ENCODE results near the gene CERS2. TPM values are rescaled to one million over a fixed set of nuclear protein-coding genes. Genes with fewer than 3 reads are reported as not detected.

CERS2 gene
- total and polyA plus RNA-seq, 7 donors = 29.8 to 61.0 (median 46.0) TPM

DNA sequence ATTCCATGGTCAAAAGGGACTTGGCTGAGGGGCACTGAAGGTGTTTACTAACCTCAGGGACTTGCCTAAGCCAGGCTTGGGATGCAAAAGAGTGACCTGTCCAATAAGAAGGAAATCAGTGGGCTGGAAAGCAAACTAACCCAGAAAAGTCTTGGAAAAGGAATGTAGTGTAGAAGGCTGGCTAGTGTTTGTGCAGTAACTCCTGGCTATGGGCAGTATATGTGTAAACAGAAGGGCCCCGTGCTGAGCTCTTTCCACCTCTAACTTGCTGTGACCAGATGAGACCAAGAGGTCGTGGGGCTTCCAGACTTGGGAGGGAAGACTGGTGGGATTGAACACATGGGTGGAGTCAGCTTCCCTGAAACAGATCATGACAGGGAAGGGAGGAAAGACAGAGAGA lies 28.0 kb upstream of the CERS2 start:
- no peaks in the 10 kb centered on the region for H3K9me3 ChIP-seq
- WGBS, 3 donors = 23 to 39% (median 32%) methylated on average over 2 of the region's 2 CpGs
- intact Hi-C loops (cut with DNase I) = loop anchor here in 1 of 2 donors (5.0 kb wide), 1 partner anchor 75 kb away; the partner anchor contains the start of gene SETDB1
- H3K4me1 ChIP-seq = peaks cover 37% of the 10 kb centered on the region
- no peak for ATAC-seq
- H3K4me3 ChIP-seq = peak overlapping the region; percentile 75
- peaks cover 0 to 52% of the 10 kb centered on the region in 2 donors for H3K36me3 ChIP-seq (ENCODE audit: insufficient read depth in 1 of 2, low read depth in 1 of 2)
- no peak for DNase-seq
- TF ChIP-seq, protein P1, sequence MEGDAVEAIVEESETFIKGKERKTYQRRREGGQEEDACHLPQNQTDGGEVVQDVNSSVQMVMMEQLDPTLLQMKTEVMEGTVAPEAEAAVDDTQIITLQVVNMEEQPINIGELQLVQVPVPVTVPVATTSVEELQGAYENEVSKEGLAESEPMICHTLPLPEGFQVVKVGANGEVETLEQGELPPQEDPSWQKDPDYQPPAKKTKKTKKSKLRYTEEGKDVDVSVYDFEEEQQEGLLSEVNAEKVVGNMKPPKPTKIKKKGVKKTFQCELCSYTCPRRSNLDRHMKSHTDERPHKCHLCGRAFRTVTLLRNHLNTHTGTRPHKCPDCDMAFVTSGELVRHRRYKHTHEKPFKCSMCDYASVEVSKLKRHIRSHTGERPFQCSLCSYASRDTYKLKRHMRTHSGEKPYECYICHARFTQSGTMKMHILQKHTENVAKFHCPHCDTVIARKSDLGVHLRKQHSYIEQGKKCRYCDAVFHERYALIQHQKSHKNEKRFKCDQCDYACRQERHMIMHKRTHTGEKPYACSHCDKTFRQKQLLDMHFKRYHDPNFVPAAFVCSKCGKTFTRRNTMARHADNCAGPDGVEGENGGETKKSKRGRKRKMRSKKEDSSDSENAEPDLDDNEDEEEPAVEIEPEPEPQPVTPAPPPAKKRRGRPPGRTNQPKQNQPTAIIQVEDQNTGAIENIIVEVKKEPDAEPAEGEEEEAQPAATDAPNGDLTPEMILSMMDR (IDR thresholded peaks at IDR 0.05) = no peak
- no peaks in the 10 kb centered on the region for H3K27me3 ChIP-seq (ENCODE audit: insufficient read depth in 3 of 3, low read length in 2 of 3)
- no peak overlapping the region for H3K27ac ChIP-seq

DNA sequence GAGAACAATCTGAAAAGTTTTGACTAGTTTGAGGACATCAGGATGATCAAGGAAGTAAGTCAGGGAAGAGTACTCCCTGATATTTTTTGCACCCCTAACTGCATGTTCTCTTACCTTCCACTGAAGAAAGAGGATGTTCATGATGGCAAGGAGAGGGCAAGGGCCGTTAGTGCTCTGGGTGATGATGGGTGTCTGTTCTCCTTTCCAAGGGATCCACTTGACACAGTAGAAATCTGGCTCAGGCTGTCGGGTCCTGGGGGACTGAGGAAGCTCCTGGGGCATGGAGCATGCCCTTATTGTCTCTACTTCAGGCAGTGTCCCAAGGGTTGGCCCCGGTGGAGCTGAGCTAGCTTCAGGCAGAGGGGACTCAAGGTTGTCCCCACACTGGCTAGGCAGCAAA lies 27.4 kb upstream of the CERS2 start:
- DNase-seq (no peak), ATAC-seq (no peak)
- 77 to 92% (median 82%) methylated on average over 3 of the region's 3 CpGs for WGBS, 3 donors
- no peak overlapping the region for H3K4me3 ChIP-seq
- no peak overlapping the region for H3K27ac ChIP-seq
- H3K36me3 ChIP-seq (ENCODE audit: insufficient read depth in 1 of 2, low read depth in 1 of 2) = peaks cover 0 to 58% of the 10 kb centered on the region in 2 donors
- intact Hi-C loops (cut with DNase I) = loop anchor here in 1 of 2 donors (5.0 kb wide), 1 partner anchor 75 kb away; the partner anchor contains the start of gene SETDB1
- TF ChIP-seq, protein P1 (IDR thresholded peaks at IDR 0.05) = no peak
- no peaks in the 10 kb centered on the region for H3K9me3 ChIP-seq
- peaks cover 32% of the 10 kb centered on the region for H3K4me1 ChIP-seq
- no peaks in the 10 kb centered on the region for H3K27me3 ChIP-seq (ENCODE audit: insufficient read depth in 3 of 3, low read length in 2 of 3)

DNA sequence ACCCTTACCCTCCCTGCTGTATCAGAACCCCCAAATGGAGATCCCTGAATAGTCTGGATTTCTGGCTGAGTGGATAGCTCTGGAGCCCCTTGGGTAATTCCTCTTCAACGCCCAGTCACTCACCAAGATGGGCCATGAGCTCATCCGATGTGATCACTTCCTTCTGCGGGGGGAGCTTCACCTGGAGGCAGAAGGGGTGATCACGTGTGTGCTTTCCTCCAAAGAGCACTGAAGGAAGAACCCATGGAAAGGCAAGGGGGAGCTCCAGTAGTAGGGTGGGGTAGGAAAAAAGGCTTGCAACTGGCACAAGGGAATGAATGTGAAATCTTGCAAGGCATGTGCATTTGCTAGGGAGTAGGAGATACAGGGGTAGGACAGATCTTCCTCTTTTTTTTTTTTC lies 27.0 kb upstream of the CERS2 start:
- no peak overlapping the region for H3K4me3 ChIP-seq
- 68 to 79% (median 72%) methylated on average over 4 of the region's 4 CpGs for WGBS, 3 donors
- ATAC-seq (no peak), DNase-seq (no peak)
- no peaks in the 10 kb centered on the region for H3K27me3 ChIP-seq (ENCODE audit: insufficient read depth in 3 of 3, low read length in 2 of 3)
- peaks cover 29% of the 10 kb centered on the region for H3K4me1 ChIP-seq
- TF ChIP-seq, protein P1 (IDR thresholded peaks at IDR 0.05) = no peak
- H3K9me3 ChIP-seq = no peaks in the 10 kb centered on the region
- peaks cover 0 to 62% of the 10 kb centered on the region in 2 donors for H3K36me3 ChIP-seq (ENCODE audit: insufficient read depth in 1 of 2, low read depth in 1 of 2)
- intact Hi-C loops (cut with DNase I) = loop anchor here in 1 of 2 donors (5.0 kb wide), 1 partner anchor 74 kb away; the partner anchor contains the start of gene SETDB1
- no peak overlapping the region for H3K27ac ChIP-seq

DNA sequence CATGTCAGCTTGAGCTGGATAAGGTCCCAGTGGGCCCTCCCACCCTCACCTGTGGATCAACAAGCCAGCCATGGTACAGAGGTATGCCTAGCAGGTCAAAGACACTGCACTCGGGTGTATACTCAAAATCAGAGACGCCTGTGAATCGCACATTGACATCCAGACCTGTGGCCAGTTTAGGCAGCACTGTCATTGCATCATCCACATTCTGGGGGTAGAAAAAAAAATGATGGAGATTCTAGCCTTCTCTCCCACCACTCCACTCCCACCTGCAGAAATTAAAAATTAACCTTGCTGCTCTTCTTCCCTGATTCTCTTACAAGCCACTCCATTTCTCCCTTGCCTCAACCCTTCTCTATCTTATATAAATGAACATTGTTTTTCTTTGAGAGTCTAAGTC lies 25.8 kb upstream of the CERS2 start:
- TF ChIP-seq, protein P1 (IDR thresholded peaks at IDR 0.05) = no peak
- 93 to 97% (median 95%) methylated on average over 3 of the region's 3 CpGs for WGBS, 3 donors
- Histone ChIP-seq H3K4me3 (no peak overlapping the region), H3K27ac (no peak overlapping the region), H3K4me1 (peaks cover 36% of the 10 kb centered on the region), H3K36me3 (ENCODE audit: insufficient read depth in 1 of 2, low read depth in 1 of 2) (peaks cover 0 to 64% of the 10 kb centered on the region in 2 donors), H3K9me3 (no peaks in the 10 kb centered on the region), H3K27me3 (ENCODE audit: insufficient read depth in 3 of 3, low read length in 2 of 3) (no peaks in the 10 kb centered on the region)
- no peak for ATAC-seq
- no peak for DNase-seq
- intact Hi-C loops (cut with DNase I) = loop anchor here in 1 of 2 donors (5.0 kb wide), 1 partner anchor 73 kb away; the partner anchor contains the start of gene SETDB1

DNA sequence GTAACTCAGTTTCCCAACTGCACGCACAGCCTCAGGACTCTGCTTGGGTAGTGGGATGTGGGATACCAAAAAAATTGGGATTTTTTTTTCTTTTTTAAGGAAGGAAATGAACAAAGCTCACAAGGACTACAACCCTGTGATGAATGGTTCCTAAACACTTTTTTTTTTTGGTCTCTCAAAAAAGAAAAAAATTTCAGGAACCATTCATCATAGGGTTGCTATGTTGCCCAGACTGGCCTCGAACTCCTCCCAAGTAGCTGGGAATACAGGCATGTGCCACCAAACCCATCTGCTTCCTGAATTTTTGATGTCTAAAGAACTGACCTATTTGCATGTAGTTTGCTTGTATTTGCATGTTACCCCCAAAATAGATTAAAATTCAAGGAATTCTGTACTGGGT lies 25.3 kb upstream of the CERS2 start:
- Histone ChIP-seq H3K27ac (no peak overlapping the region), H3K9me3 (no peaks in the 10 kb centered on the region), H3K4me3 (no peak overlapping the region), H3K4me1 (peaks cover 33% of the 10 kb centered on the region), H3K36me3 (ENCODE audit: insufficient read depth in 1 of 2, low read depth in 1 of 2) (peaks cover 0 to 64% of the 10 kb centered on the region in 2 donors), H3K27me3 (ENCODE audit: insufficient read depth in 3 of 3, low read length in 2 of 3) (no peaks in the 10 kb centered on the region)
- TF ChIP-seq, protein P1 (IDR thresholded peaks at IDR 0.05) = no peak
- DNase-seq (no peak), ATAC-seq (no peak)
- intact Hi-C loops (cut with DNase I) = loop anchor here in 1 of 2 donors (5.0 kb wide), 1 partner anchor 73 kb away; the partner anchor contains the start of gene SETDB1
- 91 to 97% (median 92%) methylated on average over 2 of the region's 2 CpGs for WGBS, 3 donors
